ENCODE measurements around the gene WDR86.

- TF ChIP-seq, protein P1, sequence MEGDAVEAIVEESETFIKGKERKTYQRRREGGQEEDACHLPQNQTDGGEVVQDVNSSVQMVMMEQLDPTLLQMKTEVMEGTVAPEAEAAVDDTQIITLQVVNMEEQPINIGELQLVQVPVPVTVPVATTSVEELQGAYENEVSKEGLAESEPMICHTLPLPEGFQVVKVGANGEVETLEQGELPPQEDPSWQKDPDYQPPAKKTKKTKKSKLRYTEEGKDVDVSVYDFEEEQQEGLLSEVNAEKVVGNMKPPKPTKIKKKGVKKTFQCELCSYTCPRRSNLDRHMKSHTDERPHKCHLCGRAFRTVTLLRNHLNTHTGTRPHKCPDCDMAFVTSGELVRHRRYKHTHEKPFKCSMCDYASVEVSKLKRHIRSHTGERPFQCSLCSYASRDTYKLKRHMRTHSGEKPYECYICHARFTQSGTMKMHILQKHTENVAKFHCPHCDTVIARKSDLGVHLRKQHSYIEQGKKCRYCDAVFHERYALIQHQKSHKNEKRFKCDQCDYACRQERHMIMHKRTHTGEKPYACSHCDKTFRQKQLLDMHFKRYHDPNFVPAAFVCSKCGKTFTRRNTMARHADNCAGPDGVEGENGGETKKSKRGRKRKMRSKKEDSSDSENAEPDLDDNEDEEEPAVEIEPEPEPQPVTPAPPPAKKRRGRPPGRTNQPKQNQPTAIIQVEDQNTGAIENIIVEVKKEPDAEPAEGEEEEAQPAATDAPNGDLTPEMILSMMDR (IDR thresholded peaks at IDR 0.05; ENCODE audit: low read length): no peak
- no peak for TF ChIP-seq EZH2 (optimal IDR thresholded peaks at IDR 0.05; ENCODE audit: low read depth, low read length)
- no peak for TF ChIP-seq EZH2phosphoT487 (IDR thresholded peaks at IDR 0.05; ENCODE audit: low read length)
Measured at GRCh38 chr7:151427705-151428377, 18.0 kb upstream of the WDR86 start.

All from MM.1S (cell line).